Muscle of arm (tissue), 12 donors: ENCODE measurements around the gene LEAP2. TPM values are rescaled to one million over a fixed set of nuclear protein-coding genes. Genes with fewer than 3 reads are reported as not detected.

Experiments used
- DNase-seq: peaks from one replicate; pipeline ENCODE4 v3.0.0-alpha.2; 2013
- polyA plus RNA-seq, 12 donors: library from polyadenylated mRNA; unstranded; fragments of 120-200 nt; gene quantifications; one replicate each; pipeline ENCODE4 v1.2.1, GENCODE V29; 2013; ENCODE audit not compliant: insufficient read length in 12 of 12

LEAP2 gene
- polyA plus RNA-seq, 12 donors = 0.92 to 4.0 (median 2.3) TPM; not detected in 2

GRCh38 chr5:132876020-132876759, 2.7 kb downstream of the LEAP2 start:
- no peak for DNase-seq

- no peak for DNase-seq
Measured at GRCh38 chr5:132877466-132877865, 4.0 kb downstream of the LEAP2 start.

GRCh38 chr5:132877938-132878337, 4.5 kb downstream of the LEAP2 start:
- no peak for DNase-seq

GRCh38 chr5:132883261-132883834, 9.9 kb downstream of the LEAP2 start:
- DNase-seq = peak; percentile 29

GRCh38 chr5:132884548-132884947, 11.1 kb downstream of the LEAP2 start:
- no peak for DNase-seq

GRCh38 chr5:132886064-132886823, 12.8 kb downstream of the LEAP2 start:
- DNase-seq = no peak

GRCh38 chr5:132887283-132887682, 13.8 kb downstream of the LEAP2 start:
- no peak for DNase-seq

- DNase-seq = no peak
Measured at GRCh38 chr5:132889501-132889900, 16.0 kb downstream of the LEAP2 start.

GRCh38 chr5:132890817-132891216, 17.3 kb downstream of the LEAP2 start:
- DNase-seq = no peak

GRCh38 chr5:132895719-132896305, 22.3 kb downstream of the LEAP2 start:
- no peak for DNase-seq

- no peak for DNase-seq
Measured at GRCh38 chr5:132896685-132897084, 23.2 kb downstream of the LEAP2 start.

GRCh38 chr5:132898094-132898493, 24.6 kb downstream of the LEAP2 start:
- no peak for DNase-seq

- no peak for DNase-seq
Measured at GRCh38 chr5:132901036-132901435, 27.6 kb downstream of the LEAP2 start.

- no peak for DNase-seq
Measured at GRCh38 chr5:132901730-132902129, 28.3 kb downstream of the LEAP2 start.

GRCh38 chr5:132905938-132906337, 32.5 kb downstream of the LEAP2 start:
- no peak for DNase-seq

GRCh38 chr5:132907161-132907560, 33.7 kb downstream of the LEAP2 start:
- DNase-seq = no peak

- DNase-seq = no peak
Measured at GRCh38 chr5:132909702-132910101, 36.2 kb downstream of the LEAP2 start.

GRCh38 chr5:132915681-132916080, 42.2 kb downstream of the LEAP2 start:
- no peak for DNase-seq

GRCh38 chr5:132916086-132916485, 42.6 kb downstream of the LEAP2 start:
- no peak for DNase-seq
